NCI-H82 treated with DMSO at 0.1 percent for 48 hours (cell line): Measurements from ENCODE around the gene KCNH2.

ENCODE experiments used
- DNase-seq: peaks from one replicate; lab custom pipeline; 2025; ENCODE audit not compliant: unreplicated experiment; lab: John Stamatoyannopoulos, UW

KCNH2 gene

DNA sequence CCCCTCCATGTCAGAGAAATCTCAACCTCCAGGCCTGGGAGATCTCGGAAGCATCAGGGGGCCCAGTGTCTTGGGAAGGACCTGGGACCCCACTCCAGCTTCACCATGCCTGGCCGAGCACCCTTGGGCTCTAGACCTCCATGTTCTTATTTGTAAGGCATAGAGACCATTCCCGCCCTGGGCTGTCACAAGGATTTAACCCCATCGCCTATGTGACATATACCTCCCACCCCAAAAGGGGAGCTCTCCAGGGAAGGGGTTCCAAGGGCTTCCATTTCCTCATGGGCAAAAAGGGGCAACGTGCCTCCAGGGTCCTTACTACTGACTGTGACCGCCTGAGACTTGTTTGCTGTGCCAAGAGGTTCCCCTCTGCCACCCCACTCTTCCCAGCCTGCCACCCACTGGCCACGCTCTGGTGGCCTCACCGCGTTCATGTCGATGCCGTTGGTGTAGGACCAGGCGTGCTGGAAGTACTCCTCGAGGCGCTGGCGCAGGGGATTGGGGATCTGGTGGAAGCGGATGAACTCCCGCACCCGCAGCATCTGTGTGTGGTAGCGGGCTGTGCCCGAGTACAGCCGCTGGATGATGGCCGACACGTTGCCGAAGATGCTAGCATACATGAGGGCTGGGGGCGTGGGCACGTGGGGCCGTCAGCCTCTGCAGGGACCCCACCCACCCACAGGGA is 27.5 kb downstream of the KCNH2 start:
- DNase-seq: no peak

DNA sequence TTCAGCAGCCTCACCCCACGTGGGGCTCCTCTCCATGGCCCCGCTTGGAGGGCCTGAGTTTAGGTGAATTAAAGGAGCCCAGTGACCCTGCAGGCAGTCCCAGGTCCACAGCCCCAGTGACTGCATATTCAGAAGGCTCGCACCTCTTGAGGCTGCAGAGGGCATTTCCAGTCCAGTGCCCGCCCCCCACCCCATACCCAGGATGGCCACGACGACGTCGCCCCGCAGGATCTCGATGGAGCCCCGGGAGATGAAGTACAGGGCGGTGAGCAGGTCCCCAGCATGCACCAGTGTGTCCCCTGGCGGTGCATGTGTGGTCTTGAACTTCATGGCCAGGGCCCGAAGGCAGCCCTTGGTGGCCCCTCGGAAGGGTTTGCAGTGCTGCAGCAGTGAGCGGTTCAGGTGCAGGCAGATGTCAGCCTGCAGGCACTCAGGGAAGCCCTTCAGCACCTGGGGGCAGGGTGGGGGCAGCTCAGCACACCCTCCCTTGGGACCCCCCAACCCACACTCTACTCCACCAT is 28.1 kb downstream of the KCNH2 start:
- no peak for DNase-seq

DNA sequence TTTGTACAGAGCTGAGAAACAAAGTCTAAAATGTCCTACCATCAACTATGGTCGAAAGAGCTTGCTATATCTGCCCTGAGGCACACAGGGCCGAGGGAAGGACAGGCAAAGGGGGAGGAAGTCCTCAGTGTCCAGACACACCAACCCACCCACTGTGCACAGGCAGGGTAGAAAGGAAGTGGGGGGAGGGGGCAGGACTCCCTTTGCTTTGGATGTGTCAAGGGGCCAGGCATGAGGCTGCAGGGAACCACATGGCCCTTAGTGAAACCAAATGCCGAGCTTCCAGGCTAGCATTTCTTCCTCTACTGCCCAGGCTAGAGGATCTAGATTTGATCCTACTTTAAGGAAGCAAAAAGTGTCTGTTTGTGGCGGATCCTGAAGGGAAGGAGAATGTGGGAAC is 28.6 kb downstream of the KCNH2 start:
- DNase-seq: no peak

DNA sequence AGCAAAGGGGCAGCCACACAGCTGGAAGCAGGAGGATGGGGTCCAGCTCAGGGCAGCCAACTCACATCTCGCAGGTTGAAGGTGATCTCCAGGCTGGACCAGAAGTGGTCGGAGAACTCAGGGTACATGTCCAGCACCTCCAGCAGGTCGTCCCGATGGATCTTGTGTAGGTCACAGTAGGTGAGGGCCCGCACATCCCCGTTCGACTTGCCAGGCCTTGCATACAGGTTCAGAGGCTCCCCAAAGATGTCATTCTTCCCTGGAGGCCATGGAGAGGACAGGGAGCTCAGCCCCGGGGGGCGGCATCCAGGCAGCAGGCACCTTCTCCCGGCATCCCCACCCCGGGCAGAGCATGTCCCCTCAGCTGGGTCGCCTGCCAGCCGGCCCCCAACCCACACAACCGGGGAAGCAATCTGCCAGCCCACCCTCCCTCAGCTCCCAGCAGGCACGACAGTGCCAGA is 29.3 kb downstream of the KCNH2 start:
- DNase-seq: no peak

DNA sequence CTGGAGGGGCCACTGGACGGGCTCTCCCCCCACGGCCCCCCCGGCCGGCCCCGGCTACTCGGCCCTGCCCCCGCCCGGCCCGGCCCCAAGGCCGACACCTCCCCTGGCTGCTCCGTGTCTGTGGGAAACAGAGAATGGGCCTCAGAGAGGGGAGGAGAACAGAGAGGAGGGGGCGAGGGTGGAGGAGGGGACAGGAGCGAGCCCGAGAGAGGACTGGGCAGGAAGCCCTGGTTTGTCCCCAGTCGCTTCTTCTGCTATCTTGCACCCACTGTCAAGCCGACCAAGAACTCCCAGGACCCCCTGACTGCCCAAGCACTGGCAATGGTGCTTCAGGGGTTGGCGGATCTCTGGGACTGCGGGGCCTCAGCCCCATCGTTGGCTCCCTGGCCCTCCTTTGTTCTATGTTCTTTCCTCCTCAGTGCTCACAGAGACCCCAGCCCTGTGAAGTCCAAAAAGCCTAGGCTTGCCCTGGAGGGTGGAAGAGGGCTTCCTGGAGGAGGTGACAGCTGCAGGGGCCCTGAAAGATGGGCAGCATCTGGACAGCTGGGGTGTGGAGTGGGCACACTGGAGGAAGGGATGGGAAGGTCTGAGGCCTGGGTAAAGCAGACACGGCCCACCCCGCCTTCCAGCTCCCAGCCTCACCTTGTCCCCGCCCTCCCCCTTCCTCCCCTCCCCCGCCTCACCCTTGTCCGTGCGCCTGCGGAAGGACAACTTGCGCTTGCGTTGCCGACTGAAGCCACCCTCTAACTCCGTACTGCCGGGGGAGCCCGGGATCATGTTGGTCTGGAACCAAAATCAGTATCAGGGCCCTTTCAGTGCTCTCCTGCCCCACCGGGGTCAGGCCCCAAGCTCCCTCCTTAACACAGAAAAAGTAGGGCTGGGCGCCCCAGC is 30.1 kb downstream of the KCNH2 start:
- DNase-seq: no peak

DNA sequence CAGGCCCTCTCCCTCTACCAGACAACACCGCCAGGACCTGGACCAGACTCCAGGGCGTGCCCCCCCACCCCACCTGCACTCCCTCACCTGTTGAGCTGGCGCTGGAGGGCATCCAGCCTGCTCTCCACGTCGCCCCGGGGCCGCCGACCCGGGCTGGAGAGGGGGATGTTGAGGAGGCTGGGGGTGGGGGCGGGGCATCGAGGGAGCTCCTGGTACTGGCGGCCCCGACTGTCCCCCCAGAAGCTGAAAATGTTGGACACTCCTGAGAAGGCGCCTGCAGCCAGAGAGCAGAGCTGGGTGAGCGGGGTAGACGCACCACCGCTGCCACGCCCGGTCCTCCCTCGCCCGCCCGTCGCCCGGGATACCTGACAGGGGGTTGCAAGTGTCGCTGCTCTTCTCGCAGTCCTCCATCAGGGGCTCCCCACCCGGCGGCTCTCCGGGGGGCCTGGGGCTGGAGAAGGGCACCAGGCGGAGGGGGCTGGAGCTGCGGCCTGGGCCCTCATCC is 30.8 kb downstream of the KCNH2 start:
- DNase-seq: no peak

DNA sequence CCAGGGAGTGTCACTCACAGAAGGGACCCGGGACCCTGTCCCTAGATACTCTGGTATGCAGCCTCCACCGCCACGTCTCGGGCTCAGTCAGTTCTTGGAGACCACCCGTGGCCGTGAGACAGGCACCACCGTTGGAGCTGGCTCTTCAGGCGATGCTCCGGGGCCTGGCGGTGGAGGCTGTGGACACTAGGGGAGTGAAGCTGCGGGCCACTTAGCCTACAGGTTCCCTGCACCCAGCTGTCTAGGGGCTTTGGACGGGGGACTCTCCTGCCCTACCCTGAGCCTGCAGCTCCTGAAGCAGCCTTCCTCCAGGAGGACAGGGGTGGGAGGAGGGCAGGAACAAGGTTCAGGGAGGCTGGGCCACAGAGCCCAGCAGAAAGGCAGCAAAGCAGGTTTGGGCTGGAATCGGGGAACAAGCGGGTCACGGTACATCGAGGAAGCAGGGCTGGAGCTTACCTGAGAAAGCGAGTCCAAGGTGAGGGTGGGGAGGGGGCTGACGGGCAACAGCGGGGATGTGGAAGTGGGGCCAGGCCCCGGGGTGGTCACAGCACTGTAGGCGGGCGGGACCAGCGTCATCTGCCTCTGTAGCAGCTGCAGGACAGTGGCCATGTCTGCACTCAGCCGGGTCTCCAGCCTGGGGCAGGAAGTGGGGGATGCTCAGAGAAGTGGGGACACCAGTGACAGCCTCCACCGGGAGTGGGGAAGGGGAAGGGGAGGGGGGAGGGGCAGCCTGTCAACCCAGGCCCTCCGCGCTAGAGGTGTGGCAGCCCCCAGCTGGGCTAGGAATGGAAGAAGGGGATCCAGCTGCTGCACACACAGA is 31.5 kb downstream of the KCNH2 start:
- no peak for DNase-seq

DNA sequence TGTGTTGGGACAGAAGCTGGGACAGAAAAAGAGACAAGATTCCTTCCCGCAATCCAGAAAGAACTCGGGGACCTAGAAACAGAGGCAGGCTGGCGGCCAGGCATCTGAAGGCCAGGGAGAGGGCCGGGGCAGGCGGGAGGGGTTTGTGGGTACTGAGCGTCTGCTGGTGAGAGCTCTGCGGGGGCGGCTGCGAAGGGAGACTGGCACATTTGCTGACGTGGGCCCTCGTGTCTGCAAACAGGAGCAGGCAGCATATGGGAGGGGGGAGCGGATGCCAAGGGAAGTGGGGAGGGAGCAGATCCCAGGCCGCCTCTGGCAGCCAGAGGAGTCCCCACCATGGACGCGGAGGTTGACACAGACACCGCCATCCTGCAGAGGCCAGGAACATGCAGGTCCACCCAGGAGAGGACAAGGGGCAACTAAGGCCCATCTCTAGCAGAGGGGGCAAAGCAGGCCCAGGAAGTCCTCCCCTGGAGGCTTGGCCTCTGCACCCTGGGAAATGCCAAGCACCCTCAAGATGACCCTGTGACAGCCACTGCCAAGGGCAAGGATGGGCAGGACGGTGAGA is 32.2 kb downstream of the KCNH2 start:
- no peak for DNase-seq

DNA sequence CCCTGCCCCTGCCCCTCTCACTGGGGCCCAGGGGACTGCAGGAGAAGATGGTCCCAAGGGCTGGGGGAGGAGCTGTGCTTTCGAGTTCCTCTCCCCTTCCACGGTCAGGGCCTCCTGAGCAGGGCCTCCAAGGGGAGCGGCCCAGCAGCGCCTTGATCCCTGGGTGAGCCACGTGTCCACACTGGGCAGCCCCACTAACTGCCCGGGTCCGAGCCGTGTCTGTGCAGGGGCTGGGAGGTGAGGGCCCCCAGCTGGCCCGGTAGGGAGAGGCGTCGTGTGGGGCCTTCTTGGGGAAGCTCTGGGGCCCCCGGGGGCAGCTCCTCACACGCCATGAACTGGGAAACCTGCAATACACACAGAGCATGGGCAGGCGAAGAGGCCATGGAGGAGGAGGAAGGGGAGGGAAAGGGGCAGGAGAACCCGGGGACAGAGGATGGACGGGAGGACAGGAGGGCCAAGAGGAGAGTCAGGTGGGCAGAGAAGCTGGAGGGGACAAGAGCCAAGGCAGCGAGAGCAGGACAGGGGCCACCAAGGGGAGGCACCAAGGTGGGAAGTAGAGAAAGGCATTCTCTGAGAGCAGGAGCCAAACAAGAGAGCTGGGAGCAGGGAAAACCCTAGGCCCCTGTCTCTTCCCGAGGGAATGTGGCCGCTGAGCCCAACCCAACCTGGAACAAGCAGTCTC is 32.8 kb downstream of the KCNH2 start:
- no peak for DNase-seq

DNA sequence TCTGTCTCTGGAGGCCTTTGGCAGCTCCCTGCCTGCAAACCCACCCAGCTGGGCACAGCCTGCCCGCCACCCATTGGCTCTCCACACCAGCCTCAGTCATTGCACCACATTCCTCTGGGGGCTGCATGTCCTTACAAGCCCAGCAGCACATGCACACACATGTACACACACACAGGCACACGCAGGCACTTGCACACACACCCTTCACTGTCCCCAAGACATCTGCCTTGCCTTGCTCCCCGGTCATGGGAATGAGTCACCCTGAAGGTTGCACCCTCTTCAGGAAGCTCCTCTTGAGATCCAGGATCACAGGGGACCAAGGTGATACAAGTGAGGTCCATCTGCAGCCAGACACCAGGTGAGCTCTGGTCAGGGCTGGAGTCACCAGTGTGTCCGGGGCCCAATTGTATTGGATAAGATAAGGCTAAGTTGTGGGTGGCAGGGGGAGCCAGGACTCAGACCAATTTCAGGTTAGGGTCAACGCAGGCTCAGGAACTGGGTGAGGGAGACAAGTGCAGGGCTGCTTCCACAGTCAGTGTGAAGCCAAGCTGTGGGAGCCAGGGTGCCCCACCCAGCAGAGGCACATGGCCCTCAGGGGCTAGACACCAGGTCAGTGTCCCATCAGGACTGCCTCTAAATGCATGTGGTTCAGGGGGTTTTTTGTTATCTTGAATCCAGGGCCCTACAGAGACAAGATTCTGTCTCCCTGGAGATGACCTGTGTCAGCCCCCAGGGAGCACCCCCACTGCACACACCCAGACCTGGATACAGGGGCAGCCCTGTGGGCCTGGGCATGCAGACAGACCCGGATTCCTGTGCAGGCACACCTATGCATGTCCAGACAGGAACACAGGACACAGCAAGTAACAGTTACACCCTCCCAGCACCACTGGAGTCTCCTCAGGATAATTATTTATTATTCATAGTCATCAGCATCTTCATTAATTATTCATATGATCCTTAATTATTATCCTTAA is 33.8 kb downstream of the KCNH2 start:
- DNase-seq: no peak

DNA sequence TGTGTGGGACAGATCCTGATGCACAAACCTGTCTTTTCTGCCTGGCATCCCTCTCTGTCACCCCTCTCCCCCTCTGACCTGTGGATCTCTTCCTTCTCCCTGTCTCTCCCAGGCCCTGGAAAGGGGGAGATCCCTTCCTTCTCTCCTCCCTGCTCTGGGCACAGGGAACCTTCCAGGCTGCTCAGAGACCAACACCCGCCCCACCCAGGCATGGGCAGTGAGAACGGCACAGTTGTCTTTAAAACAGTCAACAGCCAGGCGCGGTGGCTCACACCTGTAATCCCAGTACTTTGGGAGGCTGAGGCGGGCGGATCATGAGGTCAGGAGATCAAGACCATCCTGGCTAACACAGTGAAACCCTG is 34.7 kb downstream of the KCNH2 start:
- no peak for DNase-seq

DNA sequence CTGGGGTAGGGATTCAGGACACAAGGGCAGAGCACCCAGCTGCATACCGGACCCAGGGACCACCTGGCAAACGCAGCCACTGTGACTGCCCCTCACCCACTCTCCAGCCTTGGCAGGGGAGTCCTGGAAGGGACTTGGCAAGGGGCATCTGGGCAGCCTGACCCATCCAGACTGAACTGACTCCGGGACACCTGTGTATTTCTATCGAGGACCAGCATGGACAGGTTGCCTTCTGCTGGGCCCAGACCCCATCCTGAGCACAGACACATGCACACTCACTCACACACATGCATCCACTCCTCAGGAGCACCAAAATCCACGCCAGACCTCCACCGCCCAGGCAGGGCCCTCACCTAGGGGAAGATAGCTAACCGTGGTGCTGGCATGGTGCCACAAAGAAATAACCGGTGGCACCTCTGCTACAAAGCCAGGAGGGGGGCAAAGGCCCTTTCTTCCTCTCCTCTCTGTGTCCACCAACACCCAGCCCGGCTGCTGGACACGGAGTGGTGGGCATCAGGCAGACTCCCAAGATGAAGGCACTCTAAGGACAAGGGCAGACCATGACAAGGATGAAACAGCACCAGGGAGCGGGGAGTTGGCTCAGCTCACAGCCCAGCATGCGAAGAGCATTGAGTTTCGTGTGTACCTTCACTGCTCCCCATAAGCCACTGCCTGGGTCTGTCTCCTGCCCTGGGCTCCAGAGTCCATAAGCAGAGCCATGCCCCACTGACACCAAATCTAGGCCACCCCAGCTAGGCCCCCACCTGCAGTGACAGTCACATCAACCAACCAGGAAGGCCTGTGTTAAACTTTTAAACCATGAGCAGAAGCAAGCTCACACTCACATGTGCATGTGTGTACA is 35.3 kb downstream of the KCNH2 start:
- DNase-seq: no peak

DNA sequence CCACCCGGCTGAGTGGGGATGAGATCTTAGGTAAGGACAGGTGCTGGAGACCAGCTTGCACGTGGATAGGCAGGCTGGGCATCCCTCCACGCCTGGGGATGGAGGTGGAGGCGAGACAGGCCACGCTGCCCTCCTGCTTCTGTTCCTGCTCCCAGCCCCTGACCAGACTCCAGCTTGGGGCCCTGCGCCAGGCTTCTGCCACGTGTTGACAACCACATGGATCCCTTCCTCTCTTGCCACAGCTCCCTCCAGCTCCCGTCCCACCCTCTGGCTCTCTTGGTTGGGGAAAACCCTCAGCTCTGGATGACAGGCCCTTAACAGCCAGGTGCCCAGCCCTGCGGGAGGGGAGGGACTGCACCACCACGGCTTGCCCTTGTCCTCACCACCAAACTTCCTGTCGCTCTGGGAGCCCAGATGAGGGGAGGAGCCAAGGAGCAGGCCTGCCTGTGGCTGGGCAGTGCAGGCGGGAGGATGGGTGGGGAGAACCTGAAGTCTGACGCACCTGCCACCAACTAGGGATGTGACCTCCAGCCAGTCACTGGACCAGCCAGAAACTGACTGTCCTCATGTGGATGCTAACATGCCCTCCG is 36.0 kb downstream of the KCNH2 start:
- DNase-seq: no peak

DNA sequence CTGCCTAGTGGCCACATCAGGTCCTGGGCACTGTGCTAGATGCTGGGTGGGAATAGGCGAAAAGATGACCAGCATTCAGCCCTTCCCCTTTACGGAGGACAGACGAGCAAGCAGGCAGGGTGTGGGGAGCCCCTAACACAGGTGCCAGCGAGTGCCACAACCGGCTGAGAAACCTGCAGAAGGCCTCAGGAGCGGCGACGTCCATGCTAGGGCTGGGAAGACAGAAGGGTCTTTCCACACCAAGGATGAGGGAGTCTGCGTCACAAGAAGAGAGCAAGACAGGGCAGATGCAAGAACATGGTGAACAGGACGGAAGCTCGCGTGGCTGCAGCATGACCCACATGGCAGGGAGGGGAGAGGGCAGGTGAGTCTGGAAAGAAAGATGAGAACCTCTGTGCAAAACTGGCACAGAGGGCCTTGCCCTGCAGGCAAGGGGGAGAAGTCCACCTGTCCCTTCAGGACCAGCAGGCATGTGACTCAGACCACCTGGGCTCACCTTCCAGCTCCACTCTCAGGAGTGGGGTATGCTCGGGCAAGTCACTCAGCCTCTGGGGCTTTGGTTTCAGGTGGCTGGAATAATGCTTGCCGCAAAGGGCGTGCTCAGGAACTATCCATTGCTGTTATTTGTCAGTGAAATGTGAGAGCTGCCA is 36.6 kb downstream of the KCNH2 start:
- no peak for DNase-seq

DNA sequence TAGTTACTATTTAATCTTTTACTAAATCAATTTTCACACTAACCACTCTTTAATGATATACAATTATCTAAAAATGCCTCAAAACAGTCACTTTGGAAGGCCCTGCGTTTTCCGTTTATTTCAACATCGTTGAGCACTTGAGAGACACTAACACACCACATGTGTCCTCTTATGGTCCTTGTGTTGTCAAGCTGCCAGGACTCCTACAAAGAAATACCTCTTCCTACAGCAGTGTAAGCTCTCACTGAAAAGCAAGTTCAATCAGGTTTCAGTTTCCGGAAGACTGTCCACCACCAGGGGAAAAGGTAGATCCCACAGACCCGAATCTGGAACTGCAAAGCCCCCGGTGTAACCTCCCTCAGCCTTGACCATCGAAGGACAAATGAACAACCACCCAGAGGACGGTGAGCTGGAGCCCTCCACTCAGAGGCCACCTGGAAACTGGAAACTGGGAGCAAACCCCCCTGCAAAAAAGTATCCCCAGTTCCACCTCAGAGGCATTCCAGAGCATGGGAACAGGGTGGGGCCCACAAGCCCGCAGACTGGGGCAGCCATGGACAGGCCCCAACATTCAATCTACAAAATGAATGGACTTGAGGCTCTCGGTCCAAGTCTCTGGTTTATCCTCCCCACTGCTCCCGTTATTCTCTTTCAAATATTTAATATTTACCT is 37.6 kb downstream of the KCNH2 start:
- no peak for DNase-seq

DNA sequence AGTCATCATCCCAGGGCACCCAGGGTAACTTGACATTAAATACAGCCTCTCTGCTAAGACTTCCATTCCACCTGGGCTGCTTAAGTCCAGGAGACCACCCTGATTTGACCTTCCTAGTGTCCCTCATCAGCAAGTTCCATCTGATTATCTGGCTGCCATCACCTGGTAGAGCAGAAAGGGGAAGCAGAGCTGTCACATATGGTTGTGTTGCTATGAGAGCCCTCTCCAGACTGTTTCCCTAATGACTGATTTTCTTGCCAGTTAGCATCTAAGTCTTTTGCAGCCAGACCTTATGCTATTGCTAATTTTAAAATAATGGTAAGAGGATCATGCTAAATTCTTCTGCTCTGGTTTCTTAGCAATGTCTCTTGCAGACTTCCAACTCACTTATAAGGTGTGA is 38.7 kb downstream of the KCNH2 start:
- DNase-seq: no peak

DNA sequence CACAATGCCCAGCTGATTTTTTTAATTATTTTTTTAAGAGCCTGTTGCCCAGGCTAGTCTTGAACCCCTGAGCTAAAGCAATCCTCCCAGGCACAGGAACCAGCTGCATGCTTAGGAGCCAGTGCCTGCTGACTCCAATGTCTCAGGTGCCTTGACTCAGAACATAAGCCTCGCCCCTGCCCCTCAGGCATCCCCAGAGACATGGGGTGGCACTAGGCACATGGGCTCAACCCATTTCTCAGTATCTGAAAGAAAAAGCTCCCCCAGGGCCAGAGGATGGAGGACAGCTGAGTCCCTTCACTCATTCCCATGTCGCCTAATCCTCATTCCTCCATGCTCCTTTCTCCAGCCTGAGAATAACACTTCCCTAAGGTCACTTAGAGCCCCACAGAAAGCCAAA is 39.1 kb downstream of the KCNH2 start:
- no peak for DNase-seq
